ENCODE data around the gene CXCL5. TPM values are rescaled to one million over a fixed set of nuclear protein-coding genes. Genes with fewer than 3 reads are reported as not detected.

Gene CXCL5
- polyA plus RNA-seq, 3 donors: 0.11 to 0.17 (median 0.12) TPM

GRCh38 chr4:74018771-74019170 lies 20.3 kb upstream of the CXCL5 start:
- no peak for DNase-seq (ENCODE audit: extremely low read depth in 1 of 11, low read depth in 9 of 11, low spot score in 4 of 11)

DNA sequence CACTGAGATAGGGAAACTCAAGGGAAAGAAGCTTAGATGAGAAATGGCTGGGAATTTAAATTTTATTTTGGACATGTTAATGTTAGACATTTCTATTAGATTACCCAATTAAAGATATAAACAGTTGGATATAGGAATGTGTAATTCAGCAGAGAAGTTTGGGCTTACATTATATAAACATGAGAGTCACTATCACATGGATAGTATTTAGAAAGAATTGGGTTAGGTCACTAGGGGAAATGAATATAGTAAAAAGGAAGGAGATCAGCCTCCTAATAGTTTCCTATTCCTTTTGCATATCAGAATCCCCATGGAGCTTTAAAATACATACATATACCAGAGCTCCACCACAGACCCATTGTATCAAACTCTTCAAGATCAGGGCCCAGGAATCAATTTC lies 19.6 kb upstream of the CXCL5 start:
- DNase-seq (ENCODE audit: extremely low read depth in 1 of 11, low read depth in 9 of 11, low spot score in 4 of 11): no peak

GRCh38 chr4:74016068-74016467 lies 17.6 kb upstream of the CXCL5 start:
- no peak for DNase-seq (ENCODE audit: extremely low read depth in 1 of 11, low read depth in 9 of 11, low spot score in 4 of 11)

DNA sequence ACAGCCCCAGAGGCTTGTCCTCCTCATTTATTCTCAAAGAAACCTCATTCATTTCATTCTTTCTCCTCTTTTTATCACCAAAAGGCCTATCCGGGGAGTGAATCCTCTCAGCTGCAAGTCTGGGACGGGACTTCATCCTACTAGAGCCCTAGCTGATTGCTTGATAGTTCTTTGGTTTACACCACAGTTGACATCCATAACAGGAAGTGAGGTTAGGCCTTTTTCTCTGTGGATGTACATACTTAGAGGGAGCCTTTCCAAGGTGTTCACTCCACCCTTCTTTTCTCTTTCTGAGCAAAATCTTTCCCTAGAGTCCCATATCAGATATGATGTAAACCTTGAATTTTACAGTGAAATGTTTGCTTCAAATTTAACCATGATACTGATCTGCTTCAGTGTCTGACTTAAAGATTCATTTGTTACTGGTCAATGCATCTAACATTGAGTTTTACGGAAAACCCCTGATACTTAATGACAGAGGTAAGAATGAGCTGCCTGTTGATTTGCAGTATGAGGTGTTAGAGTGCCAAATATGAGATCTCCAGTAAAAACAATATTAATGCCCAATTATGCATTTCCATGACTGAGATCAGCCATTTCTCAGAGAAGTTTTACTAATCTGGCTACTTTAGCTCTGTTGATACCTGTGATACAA lies 16.8 kb upstream of the CXCL5 start:
- no peak for DNase-seq (ENCODE audit: extremely low read depth in 1 of 11, low read depth in 9 of 11, low spot score in 4 of 11)

DNA sequence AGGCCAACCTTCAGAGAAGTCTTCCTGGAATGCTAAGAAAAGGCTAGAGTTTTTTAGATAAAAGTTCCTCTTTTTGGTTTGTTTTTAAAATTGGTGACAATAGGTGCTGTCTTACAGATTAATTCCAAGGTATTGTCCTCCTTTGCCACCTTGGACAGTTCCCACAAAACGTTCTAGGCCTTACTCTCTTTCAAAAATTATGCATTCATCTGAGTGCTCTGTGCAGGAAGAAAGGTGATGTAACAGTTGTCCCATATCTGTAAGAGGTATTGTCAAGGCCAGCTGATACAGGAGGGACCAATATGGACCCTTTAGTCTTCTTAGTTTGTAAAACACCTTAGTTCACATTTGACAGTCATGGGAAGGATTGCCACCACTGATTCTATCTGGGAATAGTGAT lies 15.9 kb upstream of the CXCL5 start:
- no peak for DNase-seq (ENCODE audit: extremely low read depth in 1 of 11, low read depth in 9 of 11, low spot score in 4 of 11)

- no peak for DNase-seq (ENCODE audit: extremely low read depth in 1 of 11, low read depth in 9 of 11, low spot score in 4 of 11)
These were observed 14.8 kb upstream of the CXCL5 start for GRCh38 chr4:74013264-74013663.

DNA sequence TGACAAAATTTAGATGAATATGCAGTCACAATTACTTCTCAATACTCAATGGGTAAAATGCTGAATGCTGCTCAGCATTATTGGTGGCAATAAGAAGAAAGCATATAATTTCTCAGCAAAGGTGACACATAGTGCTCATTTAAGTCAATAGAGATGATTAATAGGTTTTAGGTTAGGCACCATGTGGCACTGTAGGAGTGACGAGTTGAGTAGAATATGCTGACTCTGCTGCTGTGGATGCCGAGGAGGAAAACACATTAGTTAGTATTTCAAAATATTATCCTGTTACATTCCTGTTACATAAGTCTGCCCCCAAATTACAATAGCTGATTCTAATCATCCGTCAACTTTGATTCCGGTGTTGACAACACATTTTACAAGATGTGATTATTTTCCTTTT lies 13.7 kb upstream of the CXCL5 start:
- DNase-seq (ENCODE audit: extremely low read depth in 1 of 11, low read depth in 9 of 11, low spot score in 4 of 11): no peak

DNA sequence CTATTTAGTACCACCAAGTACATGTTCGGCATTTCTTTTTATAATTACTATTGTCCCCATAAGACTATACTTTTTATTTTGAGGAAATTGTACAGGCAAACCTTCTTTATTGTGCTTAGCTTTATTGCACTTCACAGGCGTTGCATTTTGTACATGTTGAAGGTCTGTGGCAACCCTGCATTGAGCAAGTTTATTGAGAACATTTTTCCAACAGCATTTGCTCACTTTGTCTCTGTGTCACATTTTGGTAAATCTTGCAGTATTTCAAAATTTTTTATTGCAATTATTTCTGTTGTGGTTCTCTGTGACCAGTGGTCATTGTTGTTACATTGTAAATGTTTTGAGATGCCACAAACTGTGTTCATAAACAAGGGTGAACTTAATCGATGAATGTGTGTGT lies 10.8 kb upstream of the CXCL5 start:
- no peak for DNase-seq (ENCODE audit: extremely low read depth in 1 of 11, low read depth in 9 of 11, low spot score in 4 of 11)

DNA sequence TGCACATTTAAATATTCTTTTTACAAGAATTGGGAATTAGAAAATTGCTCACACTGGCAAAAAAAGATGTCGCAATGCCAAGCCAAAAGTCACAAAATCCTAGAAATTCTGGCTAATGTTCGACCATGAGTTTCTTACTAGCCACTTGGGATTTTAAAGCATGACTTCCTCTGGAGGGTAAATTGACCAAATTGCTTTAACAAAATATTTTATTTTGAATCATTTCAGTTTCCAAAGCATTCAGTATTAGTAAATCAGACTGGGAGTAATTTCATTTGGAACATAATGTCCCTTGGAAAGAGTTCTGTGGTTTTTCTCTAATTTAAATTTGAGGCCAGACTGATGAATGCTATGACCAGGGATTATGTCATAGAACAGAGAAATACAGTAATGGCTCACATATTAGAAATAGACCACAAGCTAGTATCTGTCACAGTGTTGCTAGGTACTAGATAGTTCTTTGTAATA lies 7.6 kb upstream of the CXCL5 start:
- DNase-seq (ENCODE audit: extremely low read depth in 1 of 11, low read depth in 9 of 11, low spot score in 4 of 11): no peak

GRCh38 chr4:74005528-74005927 lies 7.1 kb upstream of the CXCL5 start:
- no peak for DNase-seq (ENCODE audit: extremely low read depth in 1 of 11, low read depth in 9 of 11, low spot score in 4 of 11)

- no peak for DNase-seq (ENCODE audit: extremely low read depth in 1 of 11, low read depth in 9 of 11, low spot score in 4 of 11)
These were observed 6.2 kb upstream of the CXCL5 start for GRCh38 chr4:74004668-74005067.

- no peak for DNase-seq (ENCODE audit: extremely low read depth in 1 of 11, low read depth in 9 of 11, low spot score in 4 of 11)
These were observed 1.8 kb upstream of the CXCL5 start for GRCh38 chr4:74000301-74000700.

DNA sequence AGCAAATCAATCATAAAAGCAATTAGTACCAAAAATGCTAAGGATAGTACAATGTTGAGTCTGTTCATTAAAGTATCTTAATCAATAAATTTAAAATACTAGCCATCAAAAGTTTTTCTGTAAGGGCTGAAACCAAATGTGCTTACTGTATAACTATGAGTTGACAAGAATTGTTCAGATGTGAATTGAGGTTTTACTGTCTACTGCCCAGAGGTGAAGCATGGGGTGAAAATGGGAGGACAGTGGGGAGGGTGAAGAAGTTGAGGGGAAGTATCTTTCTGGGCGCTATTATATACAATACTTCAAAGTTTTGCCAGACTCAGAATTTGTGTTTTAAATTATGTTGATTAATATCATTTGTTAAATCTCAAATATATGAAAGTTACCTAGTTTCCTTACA lies 6.4 kb downstream of the CXCL5 start:
- no peak for DNase-seq (ENCODE audit: extremely low read depth in 1 of 11, low read depth in 9 of 11, low spot score in 4 of 11)

DNA sequence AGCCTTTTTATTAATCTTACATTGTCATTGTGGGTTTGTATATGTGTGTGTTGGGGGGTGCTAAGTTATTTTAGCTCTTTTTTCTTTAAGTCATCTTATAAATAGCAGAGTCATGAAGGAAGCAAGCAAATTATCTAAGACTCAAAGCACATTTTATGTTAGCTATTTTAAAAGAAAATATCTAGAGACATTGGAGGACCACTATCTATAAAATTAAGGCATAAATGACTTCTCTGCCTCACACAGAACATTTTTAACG lies 6.8 kb downstream of the CXCL5 start:
- no peak for DNase-seq (ENCODE audit: extremely low read depth in 1 of 11, low read depth in 9 of 11, low spot score in 4 of 11)

GRCh38 chr4:73990988-73991741 lies 7.3 kb downstream of the CXCL5 start:
- no peak for DNase-seq (ENCODE audit: extremely low read depth in 1 of 11, low read depth in 9 of 11, low spot score in 4 of 11)

DNA sequence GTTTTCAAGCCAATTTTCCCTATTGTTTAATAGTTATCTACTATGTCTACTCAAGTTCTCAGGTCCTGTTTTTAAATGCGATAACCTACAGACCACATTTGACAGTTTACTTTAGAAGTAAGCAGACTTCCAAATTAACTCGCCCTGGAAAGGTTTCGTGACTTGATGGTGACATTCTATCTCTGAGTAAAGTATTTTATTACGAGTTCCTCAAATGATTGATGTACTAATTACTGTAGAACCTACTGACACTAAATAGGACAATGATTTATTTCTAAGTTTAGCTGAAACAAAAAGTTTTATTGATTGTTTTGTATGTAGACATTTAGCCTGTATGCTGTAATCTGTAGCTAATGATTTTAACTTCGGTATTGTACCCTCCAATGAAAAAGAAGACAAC lies 8.5 kb downstream of the CXCL5 start:
- no peak for DNase-seq (ENCODE audit: extremely low read depth in 1 of 11, low read depth in 9 of 11, low spot score in 4 of 11)

- DNase-seq (ENCODE audit: extremely low read depth in 1 of 11, low read depth in 9 of 11, low spot score in 4 of 11): no peak
These were observed 9.4 kb downstream of the CXCL5 start for GRCh38 chr4:73989031-73989430.

DNA sequence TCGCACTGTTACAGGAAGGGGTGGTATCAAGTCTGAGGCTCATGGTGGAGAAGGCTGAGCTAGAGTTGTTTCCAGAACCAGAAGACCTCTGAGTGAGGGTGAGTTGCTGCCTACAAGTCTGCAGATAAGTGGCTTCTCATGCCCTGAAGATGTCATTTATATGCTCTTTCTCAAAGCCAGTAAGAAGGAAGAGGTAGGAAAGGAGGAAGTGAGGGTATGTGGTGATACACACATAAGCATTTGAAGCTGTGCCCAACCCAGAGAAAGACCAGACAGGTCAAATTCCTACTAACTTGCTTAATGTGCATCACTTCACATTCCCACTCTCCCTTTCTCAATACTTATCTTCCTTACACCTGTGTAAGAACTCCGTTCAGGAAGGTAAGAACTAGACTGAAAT lies 10.4 kb downstream of the CXCL5 start, which contains the start of gene PPBP:
Gene PPBP (minus strand): TSS at position 130 of the 400 bp plus-strand sequence. CDS start 87 bp downstream, at position 43.
- DNase-seq (ENCODE audit: extremely low read depth in 1 of 11, low read depth in 9 of 11, low spot score in 4 of 11): no peak

DNA sequence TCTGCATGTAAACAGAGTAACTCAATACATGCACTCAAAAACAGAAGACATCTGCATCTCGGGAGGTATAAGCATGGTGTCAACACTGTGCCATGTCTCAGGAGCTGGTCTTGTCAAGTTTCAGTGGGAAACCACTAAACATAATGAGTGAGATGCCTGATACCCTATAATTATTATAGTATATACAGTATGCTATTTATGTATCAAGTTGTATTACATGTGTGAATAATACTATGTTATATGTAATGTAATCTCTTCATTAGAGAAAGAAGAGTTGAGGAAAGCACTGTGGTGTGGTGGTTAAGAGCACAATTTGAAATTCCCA lies 13.0 kb downstream of the CXCL5 start:
- DNase-seq (ENCODE audit: extremely low read depth in 1 of 11, low read depth in 9 of 11, low spot score in 4 of 11): no peak

- DNase-seq (ENCODE audit: extremely low read depth in 1 of 11, low read depth in 9 of 11, low spot score in 4 of 11): no peak
These were observed 13.5 kb downstream of the CXCL5 start for GRCh38 chr4:73984736-73985527.
